Peyer's patch (tissue), 4 donors: ENCODE data around the gene TSPAN3.
A peak's percentile ranks its signal among the peaks of the same experiment; 100 is the strongest.

Experiments used
- CTCF ChIP-seq, 6 experiments: fragments of 450-650 bp in 4 of 6; fragments of 200-600 bp in 2 of 6; sonication (generic) in 1 of 6; IDR thresholded peaks; one replicate each; pipeline ENCODE4 v1.5.1; 2017 to 2019; ENCODE audit warnings: antibody characterized with exemption in 6 of 6, mild to moderate bottlenecking in 3 of 6, moderate library complexity in 1 of 6
- POLR2A ChIP-seq, 2 donors: fragments of 450-650 bp; IDR thresholded peaks; one replicate each; pipeline ENCODE4 v1.5.1; 2017; ENCODE audit warnings: antibody characterized with exemption in 2 of 2, mild to moderate bottlenecking in 2 of 2, moderate library complexity in 2 of 2

- TF ChIP-seq CTCF (IDR thresholded peaks at IDR 0.05) (no peak), POLR2A (IDR thresholded peaks at IDR 0.05) (peak in 1 of 2 donors; percentile 65)
Measured at GRCh38 chr15:77069521-77070121, 1.3 kb downstream of the TSPAN3 start.
